CD4-positive, alpha-beta T cell treated with Interleukin-10 for 1 hour (primary cell): ENCODE data around the gene ZNF124.
"Not testable (repeated sequence)": the region's sequence is repeated elsewhere in the genome, so short reads cannot be mapped to it uniquely, and the experiment has no call there.

ENCODE experiments used
- DNase-seq: peaks from one replicate; pipeline ENCODE4 v3.0.0-alpha.2; 2020

The ZNF124 gene

GRCh38 chr1:247171443-247171842 lies 377 bp downstream of the ZNF124 start:
- DNase-seq, result not testable (repeated sequence)

- no peak for DNase-seq
Observed at GRCh38 chr1:247165674-247166073, 6.1 kb downstream of the ZNF124 start.

- DNase-seq, result no peak
Observed at GRCh38 chr1:247164694-247165093, 7.1 kb downstream of the ZNF124 start.

GRCh38 chr1:247156787-247157232 lies 15.0 kb downstream of the ZNF124 start:
- no peak for DNase-seq

- DNase-seq, result no peak
Observed at GRCh38 chr1:247147781-247148180, 24.0 kb downstream of the ZNF124 start.

GRCh38 chr1:247147120-247147519 lies 24.7 kb downstream of the ZNF124 start:
- not testable (repeated sequence) for DNase-seq

- no peak for DNase-seq
Observed at GRCh38 chr1:247146671-247147070, 25.1 kb downstream of the ZNF124 start.

- DNase-seq, result no peak
Observed at GRCh38 chr1:247145279-247145678, 26.5 kb downstream of the ZNF124 start.

GRCh38 chr1:247139557-247139956 lies 32.3 kb downstream of the ZNF124 start:
- not testable (repeated sequence) for DNase-seq

GRCh38 chr1:247131236-247131635 lies 40.6 kb downstream of the ZNF124 start:
- DNase-seq, result no peak

- DNase-seq, result not testable (repeated sequence)
Observed at GRCh38 chr1:247127519-247128282, 44.1 kb downstream of the ZNF124 start.

- DNase-seq, result not testable (repeated sequence)
Observed at GRCh38 chr1:247126601-247127000, 45.2 kb downstream of the ZNF124 start.

GRCh38 chr1:247126166-247126565 lies 45.7 kb downstream of the ZNF124 start:
- not testable (repeated sequence) for DNase-seq

GRCh38 chr1:247121382-247121781 lies 50.4 kb downstream of the ZNF124 start:
- no peak for DNase-seq

- DNase-seq, result not testable (repeated sequence)
Observed at GRCh38 chr1:247120408-247120668, 51.5 kb downstream of the ZNF124 start.

GRCh38 chr1:247119600-247120407 lies 52.0 kb downstream of the ZNF124 start:
- DNase-seq, result no peak

- DNase-seq, result no peak
Observed at GRCh38 chr1:247118946-247119446, 52.8 kb downstream of the ZNF124 start.

GRCh38 chr1:247115545-247115944 lies 56.3 kb downstream of the ZNF124 start:
- no peak for DNase-seq

GRCh38 chr1:247115141-247115510 lies 56.7 kb downstream of the ZNF124 start:
- DNase-seq, result no peak

- no peak for DNase-seq
Observed at GRCh38 chr1:247114351-247115140, 57.3 kb downstream of the ZNF124 start.

- no peak for DNase-seq
Observed at GRCh38 chr1:247113733-247114271, 58.0 kb downstream of the ZNF124 start.

- no peak for DNase-seq
Observed at GRCh38 chr1:247113094-247113497, 58.7 kb downstream of the ZNF124 start.

- DNase-seq, result no peak
Observed at GRCh38 chr1:247112479-247112781, 59.4 kb downstream of the ZNF124 start.
